ENCODE results near the gene RAB3B.
"Not testable (repeated sequence)": the region's sequence is repeated elsewhere in the genome, so short reads cannot be mapped to it uniquely, and the experiment has no call there.

Gene RAB3B

GRCh38 chr1:52033190-52034049, 42.9 kb upstream of the RAB3B start, which contains the start of gene KTI12:
Gene KTI12 (minus strand): TSS chr1:52033810. CDS start chr1:52033761, 49 bp downstream.
- Histone ChIP-seq H3K9ac (peak within 1 kb of the TSS; percentile 88), H3K27ac (peak within 1 kb of the TSS; percentile 76), H3K27me3 (ENCODE audit: insufficient read depth, low read depth) (no peaks in the 10 kb centered on the region), H3K36me3 (ENCODE audit: insufficient read depth) (no peaks in the 10 kb centered on the region), H3K79me2 (ENCODE audit: insufficient read depth, low read depth) (peaks cover 42% of the 10 kb centered on the region), H3K4me3 (IDR thresholded peaks at IDR 0.05; ENCODE audit: insufficient read depth, low read depth, low read length) (peak within 1 kb of the TSS; percentile 98), H3K4me1 (ENCODE audit: low read depth, poor library complexity, severe bottlenecking) (peaks cover 25% of the 10 kb centered on the region), H4K20me1 (ENCODE audit: insufficient read depth) (0 out of 2 replicates have a peak, but pooled peaks cover 6% of the 10 kb centered on the region), H3K4me2 (peak within 1 kb of the TSS; percentile 85), H2AFZ (ENCODE audit: low read depth) (peak within 1 kb of the TSS; percentile 54)
- TF ChIP-seq CTCF (conservative IDR thresholded peaks at IDR 0.05; ENCODE audit: low read depth, low read length), result no peak

GRCh38 chr1:52032785-52033131, 42.3 kb upstream of the RAB3B start:
- H2AFZ ChIP-seq (ENCODE audit: low read depth), result peak overlapping the region; percentile 54
- peak overlapping the region; percentile 88 for H3K9ac ChIP-seq
- H3K27me3 ChIP-seq (ENCODE audit: insufficient read depth, low read depth), result no peaks in the 10 kb centered on the region
- no peaks in the 10 kb centered on the region for H3K36me3 ChIP-seq (ENCODE audit: insufficient read depth)
- H3K79me2 ChIP-seq (ENCODE audit: insufficient read depth, low read depth), result peaks cover 42% of the 10 kb centered on the region
- no peak for TF ChIP-seq CTCF (conservative IDR thresholded peaks at IDR 0.05; ENCODE audit: low read depth, low read length)
- H3K4me2 ChIP-seq, result peak overlapping the region; percentile 85
- H3K4me3 ChIP-seq (IDR thresholded peaks at IDR 0.05; ENCODE audit: insufficient read depth, low read depth, low read length), result peak overlapping the region; percentile 98
- peak overlapping the region; percentile 76 for H3K27ac ChIP-seq
- 0 out of 2 replicates have a peak, but pooled peaks cover 6% of the 10 kb centered on the region for H4K20me1 ChIP-seq (ENCODE audit: insufficient read depth)
- peaks cover 25% of the 10 kb centered on the region for H3K4me1 ChIP-seq (ENCODE audit: low read depth, poor library complexity, severe bottlenecking)

GRCh38 chr1:52032124-52032784, 41.8 kb upstream of the RAB3B start:
- Histone ChIP-seq H3K27ac (peak overlapping the region; percentile 76; the same call in 1 of the 2 replicates), H3K27me3 (ENCODE audit: insufficient read depth, low read depth) (no peaks in the 10 kb centered on the region), H3K36me3 (ENCODE audit: insufficient read depth) (no peaks in the 10 kb centered on the region), H3K4me1 (ENCODE audit: low read depth, poor library complexity, severe bottlenecking) (peaks cover 25% of the 10 kb centered on the region), H4K20me1 (ENCODE audit: insufficient read depth) (0 out of 2 replicates have a peak, but pooled peaks cover 6% of the 10 kb centered on the region), H3K4me3 (IDR thresholded peaks at IDR 0.05; ENCODE audit: insufficient read depth, low read depth, low read length) (peak overlapping the region; percentile 98), H2AFZ (ENCODE audit: low read depth) (peak overlapping the region; percentile 54; the same call in 1 of the 2 replicates), H3K79me2 (ENCODE audit: insufficient read depth, low read depth) (peaks cover 42% of the 10 kb centered on the region), H3K4me2 (peak overlapping the region; percentile 85), H3K9ac (peak overlapping the region; percentile 88; the same call in 1 of the 2 replicates)
- no peak for TF ChIP-seq CTCF (conservative IDR thresholded peaks at IDR 0.05; ENCODE audit: low read depth, low read length)

GRCh38 chr1:52028839-52029238, 38.3 kb upstream of the RAB3B start:
- not testable (repeated sequence) for H3K27me3 ChIP-seq (ENCODE audit: insufficient read depth, low read depth); H2AFZ ChIP-seq (ENCODE audit: low read depth); H3K36me3 ChIP-seq (ENCODE audit: insufficient read depth); H3K4me2 ChIP-seq; H3K27ac ChIP-seq; H3K9ac ChIP-seq; H4K20me1 ChIP-seq (ENCODE audit: insufficient read depth); H3K4me3 ChIP-seq (IDR thresholded peaks at IDR 0.05; ENCODE audit: insufficient read depth, low read depth, low read length)
- peaks cover 42% of the 10 kb centered on the region for H3K79me2 ChIP-seq (ENCODE audit: insufficient read depth, low read depth)
- peaks cover 35% of the 10 kb centered on the region for H3K4me1 ChIP-seq (ENCODE audit: low read depth, poor library complexity, severe bottlenecking)

Measured in KMS-11 (cell line).